Non-pigmented ciliary epithelial cell (primary cell): Measurements from ENCODE around the gene ASAH2B.
"Not testable (repeated sequence)": the region's sequence is repeated elsewhere in the genome, so short reads cannot be mapped to it uniquely, and the experiment has no call there.

Experiments used
- DNase-seq: peaks from one replicate; pipeline ENCODE4 v3.0.0-alpha.2; 2010; ENCODE audit warnings: low read depth

Gene ASAH2B

DNA sequence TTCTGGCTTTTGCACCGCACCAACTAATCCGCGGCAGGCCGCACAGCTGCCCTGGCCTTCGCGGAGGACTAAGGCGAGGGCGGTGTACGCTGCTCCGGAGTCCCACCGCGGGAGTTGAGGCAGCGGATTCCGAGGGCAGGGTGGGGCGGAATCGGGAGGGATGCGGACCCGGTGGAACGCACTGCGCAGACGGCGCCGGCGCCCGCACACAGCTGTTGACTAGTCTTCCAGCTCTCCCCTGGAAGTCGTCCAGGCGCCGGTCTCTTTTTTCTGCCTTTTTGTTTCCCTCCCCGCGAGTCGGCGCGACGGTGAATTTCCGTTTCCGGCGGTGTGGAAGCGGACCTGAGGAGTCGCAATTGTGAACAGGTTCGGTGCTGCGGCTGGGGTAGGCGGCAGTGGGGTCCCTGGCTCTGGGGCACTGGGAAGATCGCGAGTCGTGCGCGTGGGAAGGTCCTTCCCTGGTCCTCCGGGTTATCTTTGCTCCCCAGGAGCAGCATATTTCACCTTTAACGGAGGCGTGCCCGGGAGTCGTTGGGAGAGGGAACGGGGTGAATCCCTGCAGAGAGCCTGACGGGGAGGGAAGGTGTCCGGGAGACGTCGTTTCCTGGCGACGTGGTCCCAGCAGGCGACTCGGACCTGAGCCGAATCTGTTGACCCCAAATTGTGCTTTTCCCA lies at the start of gene ASAH2B:
Gene ASAH2B, plus strand, starts transcription at position 319 of the 675 bp plus-strand sequence. CDS start 5,195 bp downstream, outside the sequence.
- DNase-seq = peak; percentile 14

DNA sequence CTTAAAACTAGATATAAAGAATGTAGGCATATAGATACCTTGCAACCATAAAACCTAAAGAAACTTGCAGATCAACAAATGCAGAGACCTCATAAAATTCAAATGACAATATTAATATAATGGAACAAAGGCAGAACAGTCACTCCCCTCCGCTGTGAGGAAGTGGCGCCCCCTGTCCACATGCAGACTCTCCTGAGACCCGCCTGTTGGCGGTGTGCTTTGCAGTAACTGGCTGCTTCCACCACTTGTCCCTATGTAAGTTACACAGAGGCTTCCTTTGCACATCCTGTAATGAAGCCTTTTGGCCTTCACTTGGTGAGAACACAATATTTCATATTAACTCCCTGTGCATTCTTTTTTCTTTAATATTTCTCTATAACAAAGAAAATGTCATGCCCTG lies 41.9 kb upstream of the ASAH2B start:
- DNase-seq = not testable (repeated sequence)

DNA sequence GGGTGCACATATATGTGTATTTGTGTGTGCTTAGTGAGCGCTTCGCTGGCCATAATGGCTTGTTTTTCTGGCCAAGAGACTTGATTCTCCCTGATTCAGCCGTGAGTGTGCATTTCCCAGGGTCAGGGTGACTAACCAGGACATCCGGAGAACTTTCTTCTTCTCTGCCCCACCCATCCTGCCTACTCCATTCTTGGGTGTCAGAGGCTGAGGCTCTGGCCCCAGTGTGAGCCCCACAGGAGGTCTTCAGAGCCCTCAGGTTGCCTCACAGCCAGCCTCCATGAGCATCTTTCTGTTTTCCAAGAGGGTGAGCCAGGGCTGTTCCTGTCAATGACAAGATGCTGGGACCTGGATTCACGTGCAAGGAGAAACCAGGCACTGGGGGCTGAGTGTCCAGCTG lies 37.8 kb upstream of the ASAH2B start:
- DNase-seq = not testable (repeated sequence)

DNA sequence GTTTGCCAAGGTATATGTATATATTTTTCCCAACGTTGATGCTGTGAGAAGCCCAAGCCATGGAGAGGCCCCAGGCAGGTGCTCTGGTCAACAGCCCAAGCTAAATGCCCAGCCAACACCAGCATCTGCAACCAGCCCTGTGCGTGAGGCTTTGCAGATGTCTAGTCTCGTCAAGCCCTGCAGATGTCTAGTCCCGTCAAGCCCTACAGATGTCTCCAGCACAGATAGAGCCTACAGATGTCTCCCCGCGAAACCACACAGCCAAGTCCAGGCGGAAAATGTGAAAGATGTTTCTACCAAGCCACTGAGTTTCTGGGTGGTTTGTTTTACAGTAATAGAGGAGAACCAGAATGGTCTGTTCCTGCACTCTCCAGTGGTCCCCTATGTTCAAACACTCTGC lies 36.7 kb upstream of the ASAH2B start:
- DNase-seq = not testable (repeated sequence)

DNA sequence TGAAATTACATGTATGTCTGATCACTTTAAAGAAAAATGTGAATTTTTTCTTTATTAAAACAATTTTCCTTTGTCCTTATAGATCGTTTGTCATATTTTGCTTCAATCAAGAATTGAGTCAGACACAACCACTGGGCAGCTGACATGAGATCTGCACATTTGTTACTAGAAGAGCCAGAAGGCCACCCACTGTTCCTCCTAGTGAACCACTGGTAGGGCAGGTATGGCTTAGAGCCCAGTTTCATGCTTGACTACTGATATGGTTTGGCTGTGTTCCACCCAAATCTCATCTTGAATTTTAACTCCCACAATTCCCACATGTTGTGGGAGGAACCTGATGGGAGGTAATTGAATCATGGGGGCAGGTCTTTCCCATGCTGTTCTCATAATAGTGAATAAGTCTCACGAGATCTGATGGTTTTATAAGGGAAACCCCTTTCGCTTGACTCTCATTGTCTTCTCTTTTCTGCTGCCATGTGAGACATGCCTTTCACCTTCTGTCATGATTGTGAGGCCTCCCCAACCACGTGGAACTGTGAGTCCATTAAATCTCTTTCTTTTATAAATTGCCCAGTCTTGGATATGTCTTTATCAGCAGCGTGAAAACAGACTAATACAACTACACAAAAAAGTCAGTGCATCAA lies 35.2 kb upstream of the ASAH2B start:
- peak; percentile 0 for DNase-seq

DNA sequence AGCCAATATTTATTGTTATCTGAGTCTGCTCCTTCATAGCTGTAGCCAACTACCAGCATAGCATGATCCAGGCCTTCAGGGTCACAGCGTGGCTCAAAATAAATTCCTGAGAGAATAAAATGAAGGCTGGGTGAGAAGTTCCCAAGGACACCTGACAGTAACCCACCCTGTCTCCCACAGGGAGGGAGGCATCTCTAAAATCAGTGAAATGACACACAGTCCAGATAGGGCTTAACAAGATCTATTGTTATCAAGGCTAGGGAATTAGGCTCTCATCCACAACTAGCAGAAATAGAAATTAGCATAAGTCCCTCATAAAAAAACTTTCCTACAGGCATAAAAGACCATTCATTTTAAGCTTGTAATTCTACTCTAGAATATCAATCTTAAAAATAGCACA lies 33.7 kb upstream of the ASAH2B start:
- not testable (repeated sequence) for DNase-seq

DNA sequence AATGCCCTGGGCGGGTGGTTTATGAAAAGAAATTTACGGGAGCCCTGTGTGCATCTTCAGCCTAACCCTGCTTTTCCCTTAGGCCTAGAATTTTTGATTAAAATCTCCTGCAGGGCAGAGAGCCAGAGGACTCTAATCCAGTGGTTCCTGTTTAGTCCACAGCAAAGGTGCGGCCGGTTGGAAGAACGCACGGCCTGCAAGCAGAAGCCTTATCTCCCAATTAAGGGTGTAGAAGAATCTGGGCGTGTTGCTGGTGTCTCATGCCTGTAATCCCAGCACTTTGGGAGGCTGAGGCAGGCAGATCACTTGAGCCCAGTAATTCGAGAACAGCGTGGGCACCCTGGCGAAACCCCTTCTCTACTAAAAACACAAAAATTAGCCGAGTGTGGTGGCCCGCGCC lies 29.5 kb upstream of the ASAH2B start:
- DNase-seq = not testable (repeated sequence)

DNA sequence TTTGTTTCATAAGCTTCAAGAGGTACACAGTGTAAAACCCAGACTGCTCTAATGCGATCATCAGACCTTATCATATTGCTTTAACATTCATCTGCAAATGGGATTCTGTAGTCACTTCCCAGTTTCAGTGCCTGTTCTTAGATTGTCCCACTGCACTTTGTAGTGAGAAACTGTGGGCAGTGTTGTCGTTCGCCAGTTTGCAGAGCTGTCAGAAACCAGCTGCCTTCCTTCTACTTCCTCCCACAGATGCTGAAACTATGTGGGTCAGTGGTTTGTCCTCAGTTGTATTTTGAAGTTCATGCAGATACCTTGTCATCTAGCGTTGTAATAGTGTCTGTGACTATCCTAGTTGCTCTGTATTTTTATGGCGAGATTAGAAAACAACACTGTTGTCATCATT lies 15.9 kb upstream of the ASAH2B start:
- not testable (repeated sequence) for DNase-seq

DNA sequence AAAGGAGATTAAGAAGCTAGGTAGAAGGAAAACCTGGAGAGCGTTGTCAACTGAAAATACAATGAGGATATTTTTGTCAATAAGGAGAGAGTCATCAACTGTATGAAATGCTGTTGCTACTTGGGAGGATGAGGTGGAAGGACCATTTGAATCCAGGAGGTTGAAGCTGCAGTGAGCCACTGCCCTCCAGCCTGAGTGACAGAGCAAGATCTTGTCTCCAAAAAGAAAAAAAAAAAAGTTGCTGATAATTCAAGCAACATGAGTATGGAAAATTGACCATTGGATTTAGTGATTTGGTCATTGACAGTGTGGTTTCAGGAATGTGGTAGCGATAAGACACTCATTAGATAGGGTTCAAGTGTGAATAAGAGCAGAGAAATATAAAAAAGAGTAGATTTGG lies 11.6 kb upstream of the ASAH2B start:
- not testable (repeated sequence) for DNase-seq

DNA sequence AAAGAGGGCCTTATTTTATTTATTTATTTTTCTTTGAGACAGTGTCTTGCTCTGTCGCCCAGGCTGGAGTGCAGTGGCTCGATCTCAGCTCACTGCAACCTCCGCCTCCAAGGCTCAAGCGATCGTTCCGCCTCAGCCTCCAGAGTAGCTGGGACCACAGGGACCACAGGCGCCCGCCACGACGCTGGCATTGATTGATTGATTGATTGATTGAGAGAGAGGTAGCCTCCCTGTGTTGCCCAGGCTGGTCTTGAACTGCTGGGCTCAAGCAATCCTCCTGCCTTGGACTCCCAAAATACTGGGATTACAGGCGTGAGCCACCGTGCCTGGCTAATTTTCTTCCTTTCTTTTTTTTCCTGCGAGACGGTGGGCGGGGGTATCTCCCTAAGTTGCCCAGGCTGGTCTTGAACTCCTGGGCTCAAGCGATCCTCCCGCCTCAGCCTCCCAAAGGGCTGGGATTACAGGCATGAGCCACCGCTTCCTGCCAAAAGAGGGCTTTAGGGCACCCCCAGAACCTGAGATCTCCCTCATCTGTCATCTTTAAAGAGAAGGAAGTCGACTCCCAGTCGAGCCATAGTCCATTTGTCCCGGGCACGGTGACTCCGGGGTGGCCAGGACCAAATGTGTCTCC lies 634 bp upstream of the ASAH2B start:
- DNase-seq = not testable (repeated sequence)

DNA sequence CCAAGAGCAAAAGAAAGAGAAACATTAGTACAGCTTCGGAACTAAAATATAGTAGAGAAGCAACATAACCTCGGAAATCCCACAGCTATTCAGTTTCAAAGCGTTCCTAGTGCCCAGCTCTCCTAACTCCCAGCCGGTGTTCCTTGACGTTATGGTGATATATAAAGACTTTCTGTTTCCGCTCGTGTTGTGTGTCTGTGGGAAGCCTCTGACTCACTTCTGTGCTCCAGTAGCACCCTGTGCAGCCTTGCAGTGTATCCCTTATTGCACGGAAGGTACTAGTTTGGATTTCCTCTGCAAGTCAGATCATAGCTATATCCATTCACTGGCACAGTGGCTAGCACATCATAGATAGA lies 535 bp downstream of the ASAH2B start:
- peak; percentile 38 for DNase-seq

DNA sequence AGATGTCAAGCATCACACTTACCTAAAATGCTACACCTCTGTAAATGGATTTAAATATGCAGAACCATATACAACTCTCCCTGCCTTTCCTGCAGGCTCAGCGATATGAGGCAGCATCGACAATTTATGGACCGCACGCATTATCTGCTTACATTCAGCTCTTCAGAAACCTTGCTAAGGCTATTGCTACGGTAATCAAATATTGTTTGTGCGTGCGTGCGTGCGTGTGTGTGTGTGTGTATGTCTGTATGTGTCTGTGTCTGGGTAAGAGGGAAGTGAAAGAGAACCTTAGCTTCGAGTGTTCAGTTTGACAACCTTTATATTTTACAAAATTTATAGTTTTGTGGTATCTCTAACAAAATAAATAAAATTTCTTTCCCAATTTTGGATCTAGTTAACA lies 3.1 kb downstream of the ASAH2B start:
- DNase-seq = not testable (repeated sequence)

DNA sequence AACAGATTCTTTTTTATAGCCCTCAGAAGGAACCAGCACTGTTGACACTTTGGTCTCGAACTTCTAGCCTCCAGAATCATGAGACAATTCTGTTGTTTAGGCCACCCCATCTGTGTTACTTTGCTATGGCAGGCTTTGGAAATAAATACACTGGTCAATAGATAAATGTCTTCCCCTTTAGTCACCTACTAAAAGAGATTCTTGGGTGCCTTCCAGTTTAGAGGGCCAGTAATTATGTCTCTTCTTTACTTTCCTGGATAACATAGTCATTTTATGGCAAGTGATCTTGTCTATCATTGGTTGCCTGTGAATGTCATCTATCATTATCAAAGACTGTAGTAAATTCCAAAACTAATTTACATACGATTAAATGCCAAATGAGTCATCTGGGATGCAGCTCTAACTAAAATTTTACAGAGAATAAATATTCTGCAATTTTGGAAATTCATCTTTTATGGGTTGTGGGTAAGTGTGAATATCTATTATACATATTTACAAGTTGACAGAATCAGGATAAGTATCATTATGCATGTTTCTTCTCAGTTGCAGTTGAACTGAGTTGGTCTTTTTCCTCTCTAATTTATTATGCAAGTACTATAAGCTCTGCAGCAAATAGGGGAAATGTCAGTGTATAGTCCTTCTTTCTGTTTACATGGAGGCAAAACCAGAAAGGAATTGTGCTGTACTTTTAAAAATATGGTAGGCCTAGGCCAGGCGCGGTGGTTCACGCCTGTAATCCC lies 27.2 kb downstream of the ASAH2B start:
- DNase-seq = not testable (repeated sequence)

DNA sequence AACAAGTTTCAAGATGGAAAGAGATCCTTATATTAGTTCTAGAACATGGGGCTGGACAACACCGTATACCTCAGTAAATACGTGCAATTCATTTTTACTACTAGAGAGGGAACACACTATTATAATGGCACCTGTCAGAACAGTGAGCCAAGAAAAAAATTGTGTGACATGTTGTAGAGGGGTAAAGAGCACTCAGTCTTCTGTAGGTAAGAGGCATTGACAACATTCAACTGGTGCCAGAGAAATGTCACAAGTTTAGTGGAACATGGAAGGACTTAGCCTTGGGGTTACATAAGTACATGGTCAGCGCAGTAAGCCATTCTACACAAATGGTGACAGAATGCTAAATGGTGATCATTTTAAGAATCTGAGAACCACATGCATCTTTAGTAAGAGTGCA lies 32.3 kb downstream of the ASAH2B start:
- not testable (repeated sequence) for DNase-seq

DNA sequence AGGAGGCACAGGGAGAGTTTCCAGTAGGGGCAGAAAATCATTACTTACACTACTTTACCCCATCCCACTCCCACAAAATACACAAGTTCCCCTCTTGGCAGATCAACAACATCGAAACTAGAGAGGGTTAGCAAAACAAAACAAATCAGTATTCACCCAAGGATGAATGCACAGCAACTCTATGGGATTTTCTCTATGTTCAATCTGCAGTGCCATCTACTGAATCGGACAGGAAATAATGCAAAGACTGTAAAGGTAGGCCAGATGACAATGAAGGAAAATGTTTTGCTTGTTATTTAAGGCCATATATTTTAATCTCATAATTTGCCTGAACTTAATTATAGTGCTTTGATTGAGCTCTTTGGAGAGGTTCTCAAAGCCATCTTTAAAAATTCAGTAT lies 35.1 kb downstream of the ASAH2B start:
- not testable (repeated sequence) for DNase-seq

DNA sequence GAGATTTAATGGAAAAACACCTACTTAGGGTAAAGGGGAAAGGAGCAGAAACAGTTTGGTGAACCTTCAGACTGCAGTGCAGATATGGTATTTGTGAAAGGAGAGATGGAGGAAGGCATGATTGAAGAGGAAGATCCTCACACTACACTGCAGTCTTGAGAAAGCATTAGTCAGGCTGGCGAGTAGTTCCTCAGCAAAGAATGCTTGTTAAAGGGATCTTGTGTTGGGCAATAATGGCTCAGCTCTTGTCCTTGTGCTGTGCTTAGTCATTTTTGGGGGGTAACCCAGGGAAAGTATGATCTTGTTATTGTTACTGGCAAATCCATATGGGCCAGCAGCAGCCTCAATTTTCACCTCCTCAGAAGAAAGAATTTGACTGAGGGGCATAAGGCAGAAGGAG lies 40.3 kb downstream of the ASAH2B start:
- not testable (repeated sequence) for DNase-seq

DNA sequence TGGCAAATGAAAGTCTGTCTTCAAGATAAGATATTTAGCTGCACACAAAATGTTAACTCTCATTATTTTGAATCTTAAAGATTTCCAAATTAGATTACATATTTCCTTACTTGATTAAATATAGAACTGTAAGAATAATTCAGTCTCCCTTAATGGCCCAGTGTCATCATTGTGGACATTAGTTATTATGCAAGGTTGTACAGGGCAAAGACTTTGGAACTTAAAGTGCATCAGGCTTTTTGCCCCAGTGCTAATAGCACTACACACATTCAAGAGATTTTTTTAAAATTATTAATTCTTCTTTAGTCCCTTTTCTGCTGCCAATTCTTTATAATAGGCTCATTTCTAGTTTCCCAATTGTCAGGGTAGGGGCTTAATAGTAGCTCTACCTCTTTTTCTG lies 42.3 kb downstream of the ASAH2B start:
- DNase-seq = not testable (repeated sequence)

DNA sequence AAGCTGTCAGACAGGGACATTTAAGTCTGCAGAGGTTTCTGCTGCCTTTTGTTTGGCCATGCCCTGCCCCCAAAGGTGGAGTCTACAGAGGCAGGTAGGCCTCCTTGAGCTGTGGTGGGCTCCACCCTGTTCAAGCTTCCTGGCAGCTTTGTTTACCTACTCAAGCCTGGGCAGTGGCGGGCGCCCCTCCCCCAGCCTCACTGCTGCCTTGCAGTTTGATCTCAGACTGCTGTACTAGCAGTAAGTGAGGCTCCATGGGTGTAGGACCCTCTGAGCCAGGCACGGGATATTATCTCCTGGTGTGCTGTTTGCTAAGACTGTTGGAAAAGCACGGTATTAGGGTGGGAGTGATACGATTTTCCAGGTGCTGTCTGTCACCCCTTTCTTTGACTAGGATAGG lies 48.2 kb downstream of the ASAH2B start:
- DNase-seq = not testable (repeated sequence)

DNA sequence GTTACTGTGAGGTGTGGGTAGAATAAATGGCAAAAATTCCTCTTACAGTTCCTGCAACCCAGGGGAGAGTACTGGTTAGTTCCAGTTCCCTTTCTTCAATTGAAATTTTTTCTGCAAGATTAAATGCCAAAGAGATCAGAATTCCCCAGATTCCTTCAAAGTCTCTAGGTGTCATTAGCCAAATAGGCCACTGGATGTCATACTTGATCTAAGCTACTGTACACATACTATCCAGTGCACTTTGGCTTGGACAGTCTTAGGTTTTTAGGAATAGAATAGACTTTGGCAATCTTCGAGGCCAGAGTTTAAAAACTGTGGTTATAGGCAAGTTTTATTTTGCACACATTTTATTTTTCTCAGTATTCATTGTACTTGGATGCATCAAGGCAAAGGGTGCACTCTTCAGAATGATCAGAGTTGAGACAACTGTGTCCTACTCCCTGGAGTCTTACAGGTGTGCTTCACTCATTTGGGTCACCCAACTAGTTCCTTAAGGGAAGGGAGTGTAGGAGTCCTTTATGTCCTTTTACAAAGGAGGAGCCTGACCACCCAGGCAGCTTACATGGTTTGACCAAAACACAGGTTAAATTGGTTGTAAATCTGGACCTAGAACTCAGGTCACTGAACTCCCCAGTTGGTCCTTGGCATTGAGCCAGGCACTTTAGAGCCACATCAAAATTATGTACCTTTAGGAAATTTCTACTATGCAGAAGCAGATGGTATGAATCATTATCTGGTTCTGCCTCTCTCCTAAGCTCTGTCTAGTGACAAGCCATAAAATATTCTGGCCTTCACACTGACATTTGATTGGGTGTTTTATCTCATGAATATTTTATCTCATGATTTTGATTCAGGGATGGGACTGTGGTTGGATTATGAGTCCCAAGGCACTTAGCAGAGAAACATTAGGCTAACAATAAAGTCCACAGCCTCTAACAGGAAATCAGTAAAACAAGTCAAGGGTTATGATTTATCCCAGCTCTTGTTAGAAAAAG lies 49.5 kb downstream of the ASAH2B start:
- DNase-seq = no peak

DNA sequence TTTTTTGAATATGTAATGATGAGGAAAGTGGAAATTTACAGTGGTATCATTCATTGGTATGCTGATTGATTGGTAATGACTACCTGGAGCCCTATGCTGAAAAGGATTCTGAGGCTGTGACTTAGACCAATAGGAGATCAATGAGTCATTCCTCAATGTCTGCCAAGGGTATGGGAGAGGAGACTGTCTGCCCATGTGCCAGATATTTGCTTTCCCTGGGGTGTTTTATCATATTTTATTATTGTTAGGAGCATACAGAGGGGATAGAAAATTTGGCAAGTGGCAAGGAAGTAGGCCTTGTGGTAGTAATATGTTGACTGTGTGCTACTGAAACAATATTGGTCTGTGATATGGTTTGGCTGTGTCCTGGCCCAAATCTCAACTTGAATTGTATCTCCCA lies 54.8 kb downstream of the ASAH2B start:
- no peak for DNase-seq

DNA sequence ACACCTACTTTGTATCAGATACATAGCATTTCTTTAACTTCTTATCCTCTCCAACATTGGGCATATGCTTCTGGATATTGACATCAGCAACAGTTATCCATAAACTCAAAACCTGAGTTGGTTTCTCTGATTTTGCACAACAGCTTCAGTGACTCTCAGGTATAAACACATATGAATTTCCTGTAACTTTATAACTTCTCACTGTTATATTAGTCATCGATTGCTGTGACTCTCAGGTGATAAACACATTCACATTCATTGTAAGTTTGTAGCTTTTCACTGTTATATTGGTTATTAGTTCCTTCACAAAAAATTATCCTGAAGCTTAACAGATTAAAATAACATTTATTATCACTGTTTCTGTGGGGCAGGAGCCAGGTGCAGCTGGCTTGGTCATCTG lies 57.0 kb downstream of the ASAH2B start:
- DNase-seq = no peak
